Pulmonary artery endothelial cell (primary cell): ENCODE data around the gene GLRA1. TPM values are rescaled to one million over a fixed set of nuclear protein-coding genes. Genes with fewer than 3 reads are reported as not detected.
"Not testable (repeated sequence)": the region's sequence is repeated elsewhere in the genome, so short reads cannot be mapped to it uniquely, and the experiment has no call there.

Experiments used
- DNase-seq: peaks from one replicate; pipeline ENCODE4 v3.0.0-alpha.2; 2011; ENCODE audit warnings: low read depth, low spot score
- total RNA-seq: library from RNA; depleted of rRNA; stranded (reverse); fragments of >200 nt; gene quantifications from 2 replicates; pipeline ENCODE4 v1.2.3, GENCODE V29; 2014

GLRA1 gene
- total RNA-seq, 1 donor from 2014 or later, result not detected

- DNase-seq, result no peak
Measured at GRCh38 chr5:151820271-151820670, 104.4 kb downstream of the GLRA1 start.

- no peak for DNase-seq
Measured at GRCh38 chr5:151819830-151820229, 104.8 kb downstream of the GLRA1 start.

- DNase-seq, result no peak
Measured at GRCh38 chr5:151815051-151815450, 109.6 kb downstream of the GLRA1 start.

GRCh38 chr5:151812757-151813309 lies 111.8 kb downstream of the GLRA1 start:
- DNase-seq, result no peak

GRCh38 chr5:151811593-151812321 lies 112.9 kb downstream of the GLRA1 start:
- DNase-seq, result no peak

GRCh38 chr5:151810897-151811296 lies 113.8 kb downstream of the GLRA1 start:
- DNase-seq, result no peak

GRCh38 chr5:151810449-151810848 lies 114.2 kb downstream of the GLRA1 start:
- no peak for DNase-seq

- no peak for DNase-seq
Measured at GRCh38 chr5:151808451-151809169, 116.0 kb downstream of the GLRA1 start.

- DNase-seq, result no peak
Measured at GRCh38 chr5:151805414-151806223, 119.0 kb downstream of the GLRA1 start.

- no peak for DNase-seq
Measured at GRCh38 chr5:151800532-151800931, 124.1 kb downstream of the GLRA1 start.

- DNase-seq, result no peak
Measured at GRCh38 chr5:151799407-151799806, 125.2 kb downstream of the GLRA1 start.

- no peak for DNase-seq
Measured at GRCh38 chr5:151798674-151799073, 126.0 kb downstream of the GLRA1 start.

- DNase-seq, result no peak
Measured at GRCh38 chr5:151795426-151795825, 129.2 kb downstream of the GLRA1 start.

- DNase-seq, result no peak
Measured at GRCh38 chr5:151793358-151793757, 131.3 kb downstream of the GLRA1 start.

- no peak for DNase-seq
Measured at GRCh38 chr5:151787817-151788216, 136.8 kb downstream of the GLRA1 start.

GRCh38 chr5:151786468-151786867 lies 138.2 kb downstream of the GLRA1 start:
- DNase-seq, result no peak

- DNase-seq, result no peak
Measured at GRCh38 chr5:151784141-151784540, 140.5 kb downstream of the GLRA1 start.

GRCh38 chr5:151783664-151784063 lies 141.0 kb downstream of the GLRA1 start:
- not testable (repeated sequence) for DNase-seq

- no peak for DNase-seq
Measured at GRCh38 chr5:151781201-151781600, 143.4 kb downstream of the GLRA1 start.

- DNase-seq, result no peak
Measured at GRCh38 chr5:151780348-151780747, 144.3 kb downstream of the GLRA1 start.

GRCh38 chr5:151779531-151780125 lies 145.0 kb downstream of the GLRA1 start:
- no peak for DNase-seq
